ENCODE data around the gene ACSS3.

DNA sequence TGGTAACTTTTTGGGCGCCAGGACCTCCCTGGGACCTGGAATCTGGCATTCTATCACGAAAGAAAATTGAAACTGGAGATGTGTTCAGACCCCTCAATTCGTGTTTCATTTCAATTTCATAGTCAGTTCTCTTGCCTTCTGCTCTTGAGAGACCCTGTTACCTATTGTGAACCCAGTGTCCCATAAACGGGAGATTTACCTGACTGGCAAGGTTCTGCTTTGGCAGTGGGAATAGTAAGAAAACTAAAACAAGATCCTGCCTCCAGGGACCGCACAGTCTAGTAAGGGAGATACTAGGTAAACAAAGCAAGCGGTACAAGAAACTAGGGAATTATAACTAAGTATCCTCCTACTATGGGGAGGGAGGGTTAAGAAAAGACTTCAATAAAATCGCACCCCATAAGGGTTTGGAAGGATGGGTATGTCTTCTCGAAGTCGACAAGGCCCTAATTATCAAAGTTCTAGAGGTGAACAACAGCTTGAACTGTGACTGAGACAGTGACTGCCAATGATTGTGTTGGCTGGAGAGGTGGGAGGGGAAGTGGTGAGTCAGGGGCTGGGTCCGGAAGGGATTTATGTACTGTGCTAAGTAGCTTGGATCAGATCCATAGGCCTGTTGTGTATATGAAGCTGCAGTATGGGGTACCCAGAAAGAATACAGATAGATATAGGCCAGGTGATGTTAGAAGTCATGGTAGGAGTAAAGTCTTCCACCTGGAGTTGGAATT lies 754 bp downstream of the ACSS3 start:
- TF ChIP-seq ZNF174 (tag by site-specific recombination; IDR thresholded peaks at IDR 0.05), result no peak
- TF ChIP-seq, protein P1, sequence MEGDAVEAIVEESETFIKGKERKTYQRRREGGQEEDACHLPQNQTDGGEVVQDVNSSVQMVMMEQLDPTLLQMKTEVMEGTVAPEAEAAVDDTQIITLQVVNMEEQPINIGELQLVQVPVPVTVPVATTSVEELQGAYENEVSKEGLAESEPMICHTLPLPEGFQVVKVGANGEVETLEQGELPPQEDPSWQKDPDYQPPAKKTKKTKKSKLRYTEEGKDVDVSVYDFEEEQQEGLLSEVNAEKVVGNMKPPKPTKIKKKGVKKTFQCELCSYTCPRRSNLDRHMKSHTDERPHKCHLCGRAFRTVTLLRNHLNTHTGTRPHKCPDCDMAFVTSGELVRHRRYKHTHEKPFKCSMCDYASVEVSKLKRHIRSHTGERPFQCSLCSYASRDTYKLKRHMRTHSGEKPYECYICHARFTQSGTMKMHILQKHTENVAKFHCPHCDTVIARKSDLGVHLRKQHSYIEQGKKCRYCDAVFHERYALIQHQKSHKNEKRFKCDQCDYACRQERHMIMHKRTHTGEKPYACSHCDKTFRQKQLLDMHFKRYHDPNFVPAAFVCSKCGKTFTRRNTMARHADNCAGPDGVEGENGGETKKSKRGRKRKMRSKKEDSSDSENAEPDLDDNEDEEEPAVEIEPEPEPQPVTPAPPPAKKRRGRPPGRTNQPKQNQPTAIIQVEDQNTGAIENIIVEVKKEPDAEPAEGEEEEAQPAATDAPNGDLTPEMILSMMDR (tag by site-specific recombination; IDR thresholded peaks at IDR 0.05), result no peak
- TF ChIP-seq ZNF501 (tag by site-specific recombination; IDR thresholded peaks at IDR 0.05), result no peak
- no peak for TF ChIP-seq BCL11B (tag by site-specific recombination; IDR thresholded peaks at IDR 0.05; ENCODE audit: low read depth)
- TF ChIP-seq ZBTB7A (tag by site-specific recombination; IDR thresholded peaks at IDR 0.05; ENCODE audit: low read depth), result no peak
- no peak for TF ChIP-seq ZNF121 (tag by site-specific recombination; IDR thresholded peaks at IDR 0.05)
- no peak for TF ChIP-seq ZNF530 (tag by site-specific recombination; IDR thresholded peaks at IDR 0.05; ENCODE audit: low read depth)
- TF ChIP-seq ZNF561 (tag by site-specific recombination; IDR thresholded peaks at IDR 0.05; ENCODE audit: borderline replicate concordance), result no peak
